ENCODE measurements around the gene LARGE1. TPM values are rescaled to one million over a fixed set of nuclear protein-coding genes. Genes with fewer than 3 reads are reported as not detected.
A peak's percentile ranks its signal among the peaks of the same experiment; 100 is the strongest.

LARGE1 gene
- total RNA-seq, 2 donors from 2014 or later = 29.5 to 42.1 TPM

DNA sequence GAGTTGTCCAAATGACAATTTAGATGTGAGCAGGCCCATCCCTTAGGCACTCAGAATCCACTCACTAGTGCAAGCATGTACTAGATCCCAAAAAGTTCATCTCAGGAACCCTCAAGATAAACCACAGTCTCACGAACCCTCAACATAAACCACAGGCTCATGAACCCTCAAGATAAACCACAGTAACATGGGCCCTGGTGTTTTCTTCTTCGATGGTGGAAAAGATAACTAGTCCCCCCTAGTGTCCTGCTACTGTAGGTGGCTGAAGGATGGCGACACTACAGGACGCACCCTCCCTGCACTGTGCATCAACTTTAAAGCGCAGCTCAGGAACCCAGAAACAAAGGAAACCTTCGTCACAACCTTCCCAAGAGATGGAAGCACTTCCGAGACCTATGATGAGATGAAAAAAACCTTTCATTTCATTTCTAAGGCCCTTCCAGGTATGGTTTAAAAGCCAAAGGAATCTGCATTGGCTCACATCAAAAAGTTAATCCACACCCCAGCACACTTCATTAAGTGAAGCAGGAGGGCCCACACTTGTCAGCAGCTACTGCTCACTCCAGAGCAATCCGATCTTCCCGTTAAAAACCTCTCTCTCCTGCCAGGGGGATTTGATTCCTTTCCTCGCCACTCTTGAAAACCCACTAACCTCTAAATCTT is 2.4 kb downstream of the LARGE1 start:
- Histone ChIP-seq H3K4me3 (peak overlapping the region; percentile 89), H3K4me1 (ENCODE audit: control insufficient read depth in 1 of 2, low read depth in 2 of 2) (peaks cover 0 to 22% of the 10 kb centered on the region in 2 donors), H3K27ac (no peak overlapping the region), H3K27me3 (replicated peaks; ENCODE audit: insufficient read depth) (no peaks in the 10 kb centered on the region), H3K36me3 (no peaks in the 10 kb centered on the region), H3K9me3 (no peaks in the 10 kb centered on the region)
- no peak for DNase-seq (ENCODE audit: low spot score)
- ATAC-seq (ENCODE audit: insufficient number of reproducible peaks, low FRiP score, low read depth) = no peak
- TF ChIP-seq, protein P1, sequence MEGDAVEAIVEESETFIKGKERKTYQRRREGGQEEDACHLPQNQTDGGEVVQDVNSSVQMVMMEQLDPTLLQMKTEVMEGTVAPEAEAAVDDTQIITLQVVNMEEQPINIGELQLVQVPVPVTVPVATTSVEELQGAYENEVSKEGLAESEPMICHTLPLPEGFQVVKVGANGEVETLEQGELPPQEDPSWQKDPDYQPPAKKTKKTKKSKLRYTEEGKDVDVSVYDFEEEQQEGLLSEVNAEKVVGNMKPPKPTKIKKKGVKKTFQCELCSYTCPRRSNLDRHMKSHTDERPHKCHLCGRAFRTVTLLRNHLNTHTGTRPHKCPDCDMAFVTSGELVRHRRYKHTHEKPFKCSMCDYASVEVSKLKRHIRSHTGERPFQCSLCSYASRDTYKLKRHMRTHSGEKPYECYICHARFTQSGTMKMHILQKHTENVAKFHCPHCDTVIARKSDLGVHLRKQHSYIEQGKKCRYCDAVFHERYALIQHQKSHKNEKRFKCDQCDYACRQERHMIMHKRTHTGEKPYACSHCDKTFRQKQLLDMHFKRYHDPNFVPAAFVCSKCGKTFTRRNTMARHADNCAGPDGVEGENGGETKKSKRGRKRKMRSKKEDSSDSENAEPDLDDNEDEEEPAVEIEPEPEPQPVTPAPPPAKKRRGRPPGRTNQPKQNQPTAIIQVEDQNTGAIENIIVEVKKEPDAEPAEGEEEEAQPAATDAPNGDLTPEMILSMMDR (IDR thresholded peaks at IDR 0.05) = no peak

DNA sequence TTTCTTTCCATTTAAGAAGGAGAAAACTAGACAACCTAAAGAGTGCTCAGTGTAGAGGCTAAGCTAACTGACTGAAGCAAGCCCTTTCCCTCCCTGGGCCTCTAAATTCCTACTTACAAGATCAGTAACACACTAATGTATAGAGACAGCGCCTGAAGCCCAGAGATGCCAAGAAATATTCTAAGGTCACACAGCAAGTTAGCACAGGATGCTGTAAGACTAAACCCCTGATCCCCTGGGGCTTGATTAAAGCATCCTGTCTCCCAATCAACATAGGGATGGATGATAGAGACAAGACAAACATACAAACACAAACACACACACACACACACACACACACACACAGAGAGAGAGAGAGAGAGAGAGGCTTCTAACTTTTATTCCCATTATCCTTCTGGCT is 5.6 kb downstream of the LARGE1 start:
- H3K4me3 ChIP-seq = no peak overlapping the region
- DNase-seq (ENCODE audit: low spot score) (no peak), ATAC-seq (ENCODE audit: insufficient number of reproducible peaks, low FRiP score, low read depth) (no peak)
- H3K36me3 ChIP-seq = no peaks in the 10 kb centered on the region
- H3K27me3 ChIP-seq (replicated peaks; ENCODE audit: insufficient read depth) = no peaks in the 10 kb centered on the region
- TF ChIP-seq, protein P1 (IDR thresholded peaks at IDR 0.05) = no peak
- no peaks in the 10 kb centered on the region for H3K9me3 ChIP-seq
- H3K27ac ChIP-seq = no peak overlapping the region
- peaks cover 2 to 29% of the 10 kb centered on the region in 2 donors for H3K4me1 ChIP-seq (ENCODE audit: control insufficient read depth in 1 of 2, low read depth in 2 of 2)

DNA sequence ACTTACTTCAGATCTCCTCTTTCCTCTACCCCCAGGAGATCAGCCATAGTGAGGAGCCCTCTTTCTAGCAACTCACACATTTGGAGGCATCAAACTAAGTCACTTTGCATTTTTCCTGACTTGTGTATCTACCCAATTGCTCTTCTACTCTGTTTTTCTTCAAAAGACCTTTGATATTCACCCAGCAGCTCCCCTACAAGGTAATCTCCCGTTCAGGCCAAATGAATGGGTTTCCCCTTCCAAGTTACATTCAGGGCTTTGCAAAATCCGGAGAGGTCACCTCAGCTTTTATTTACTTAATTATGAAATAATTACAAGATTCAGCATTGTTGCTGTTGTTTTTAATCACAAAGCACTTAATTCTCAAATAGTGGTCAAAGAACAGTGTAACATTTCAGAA is 6.1 kb downstream of the LARGE1 start:
- no peak overlapping the region for H3K4me3 ChIP-seq
- no peak for ATAC-seq (ENCODE audit: insufficient number of reproducible peaks, low FRiP score, low read depth)
- H3K9me3 ChIP-seq = no peaks in the 10 kb centered on the region
- H3K27me3 ChIP-seq (replicated peaks; ENCODE audit: insufficient read depth) = no peaks in the 10 kb centered on the region
- TF ChIP-seq, protein P1 (IDR thresholded peaks at IDR 0.05) = no peak
- H3K4me1 ChIP-seq (ENCODE audit: control insufficient read depth in 1 of 2, low read depth in 2 of 2) = peaks cover 6 to 33% of the 10 kb centered on the region in 2 donors
- no peak overlapping the region for H3K27ac ChIP-seq
- no peaks in the 10 kb centered on the region for H3K36me3 ChIP-seq
- no peak for DNase-seq (ENCODE audit: low spot score)

DNA sequence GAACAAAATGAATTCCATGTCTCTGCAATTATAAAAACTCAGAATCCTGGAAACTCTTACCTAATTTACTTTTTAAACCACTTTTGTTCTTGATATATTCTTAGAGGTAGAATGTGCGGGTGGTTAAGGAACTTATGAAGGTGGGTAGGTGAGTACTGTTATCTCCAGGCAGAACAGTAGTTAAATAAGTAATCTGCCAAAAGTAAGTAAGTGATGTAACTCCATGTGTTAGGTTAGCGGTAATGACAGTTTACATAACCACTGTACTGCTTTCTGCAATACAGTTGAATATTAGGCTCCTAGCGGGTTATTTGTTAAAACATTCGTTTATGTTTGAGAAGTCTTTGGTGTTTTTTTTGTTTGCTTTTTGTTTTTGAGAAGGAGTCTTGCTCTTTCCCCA is 7.1 kb downstream of the LARGE1 start:
- TF ChIP-seq, protein P1 (IDR thresholded peaks at IDR 0.05) = no peak
- Histone ChIP-seq H3K36me3 (no peaks in the 10 kb centered on the region), H3K4me3 (no peak overlapping the region), H3K27ac (no peak overlapping the region), H3K4me1 (ENCODE audit: control insufficient read depth in 1 of 2, low read depth in 2 of 2) (peaks cover 8 to 33% of the 10 kb centered on the region in 2 donors), H3K9me3 (no peaks in the 10 kb centered on the region), H3K27me3 (replicated peaks; ENCODE audit: insufficient read depth) (no peaks in the 10 kb centered on the region)
- ATAC-seq (ENCODE audit: insufficient number of reproducible peaks, low FRiP score, low read depth) (no peak), DNase-seq (ENCODE audit: low spot score) (no peak)

DNA sequence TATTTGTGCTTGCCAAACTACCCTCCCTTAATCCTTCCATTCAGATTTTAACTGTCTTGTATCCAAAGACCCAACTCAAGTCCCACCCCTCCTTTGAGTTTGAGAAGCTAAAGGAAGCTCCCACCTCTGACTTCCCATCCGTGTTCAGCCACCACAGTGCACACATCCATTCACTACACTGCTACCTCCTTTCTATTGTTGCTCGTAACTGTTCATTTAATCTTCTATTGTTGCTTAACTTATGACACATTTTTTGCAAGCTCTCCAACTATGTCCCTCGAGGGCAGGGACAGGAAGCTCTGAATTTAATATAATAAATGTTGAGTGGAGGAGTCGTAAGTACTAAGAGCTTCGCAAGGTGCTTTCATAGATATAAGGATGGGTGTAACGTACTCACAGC is 10.4 kb downstream of the LARGE1 start:
- Histone ChIP-seq H3K9me3 (no peaks in the 10 kb centered on the region), H3K27ac (peak overlapping the region in 1 of 2 donors; percentile 55), H3K4me1 (ENCODE audit: control insufficient read depth in 1 of 2, low read depth in 2 of 2) (peaks cover 8 to 25% of the 10 kb centered on the region in 2 donors), H3K36me3 (no peaks in the 10 kb centered on the region), H3K4me3 (no peak overlapping the region), H3K27me3 (replicated peaks; ENCODE audit: insufficient read depth) (no peaks in the 10 kb centered on the region)
- no peak for ATAC-seq (ENCODE audit: insufficient number of reproducible peaks, low FRiP score, low read depth)
- no peak for DNase-seq (ENCODE audit: low spot score)
- TF ChIP-seq, protein P1 (IDR thresholded peaks at IDR 0.05) = no peak
